AG10803 (cell line): ENCODE data around the gene PEX14.
"Not testable (repeated sequence)": the region's sequence is repeated elsewhere in the genome, so short reads cannot be mapped to it uniquely, and the experiment has no call there.

Experiments
- DNase-seq: peaks from one replicate; pipeline ENCODE4 v3.0.0; 2010; ENCODE audit warnings: low read depth
- H3K4me3 ChIP-seq: 2 replicates; pipeline ENCODE4 v1.5.1; 2011; ENCODE audit warnings: mild to moderate bottlenecking, low read length, control low read depth
- CTCF ChIP-seq: conservative IDR thresholded peaks from 2 replicates; pipeline ENCODE4 v1.5.1; 2011; ENCODE audit warnings: mild to moderate bottlenecking, low read length, control low read depth, inconsistent platforms

The PEX14 gene

GRCh38 chr1:10471411-10472219 is 3.1 kb upstream of the PEX14 start:
- peak; percentile 45 for DNase-seq
- peak overlapping the region; percentile 91 for H3K4me3 ChIP-seq

GRCh38 chr1:10472220-10473144 is 2.3 kb upstream of the PEX14 start, which contains the start of gene DFFA:
TSS of gene DFFA (minus strand) at chr1:10472529. CDS start at chr1:10472458, 71 bp downstream.
- no peak for TF ChIP-seq CTCF
- H3K4me3 ChIP-seq, result peak within 1 kb of the TSS; percentile 91
- peak; percentile 93 for DNase-seq

More at GRCh38 chr1:10471411-10472219, 3.1 kb upstream of the PEX14 start:
- TF ChIP-seq CTCF, result no peak

- no peak overlapping the region for H3K4me3 ChIP-seq
- no peak for TF ChIP-seq CTCF
- no peak for DNase-seq
These were observed 1.5 kb upstream of the PEX14 start for GRCh38 chr1:10473145-10473765.

- not testable (repeated sequence) for DNase-seq
These were observed 489 bp upstream of the PEX14 start for GRCh38 chr1:10474309-10474612.

GRCh38 chr1:10475510-10475909 is 760 bp downstream of the PEX14 start:
- DNase-seq, result no peak
- TF ChIP-seq CTCF, result no peak
- peak overlapping the region; percentile 90 for H3K4me3 ChIP-seq

More at GRCh38 chr1:10474309-10474612, 489 bp upstream of the PEX14 start:
- peak overlapping the region; percentile 90 for H3K4me3 ChIP-seq

GRCh38 chr1:10479296-10479695 is 4.5 kb downstream of the PEX14 start:
- no peak for TF ChIP-seq CTCF
- no peak for DNase-seq
- no peak overlapping the region for H3K4me3 ChIP-seq

GRCh38 chr1:10480614-10481013 is 5.9 kb downstream of the PEX14 start:
- no peak for DNase-seq
- no peak overlapping the region for H3K4me3 ChIP-seq
- TF ChIP-seq CTCF, result no peak
